ENCODE results near the gene AADACL3. TPM values are rescaled to one million over a fixed set of nuclear protein-coding genes. Genes with fewer than 3 reads are reported as not detected.

AADACL3 gene
- total and polyA plus RNA-seq, 9 of the 15 experiments (the other 6 are each of a cell fraction or from before 2014, with no cell fraction given) = not detected

- FAIRE-seq = no peak
These were observed 55.3 kb downstream of the AADACL3 start for GRCh38 chr1:12771186-12771585.

More at GRCh38 chr1:12771186-12771585, 55.3 kb downstream of the AADACL3 start:
- H3K4me2 ChIP-seq (ENCODE audit: insufficient read depth, low read length) = no peak overlapping the region
- no peaks in the 10 kb centered on the region for H3K9me1 ChIP-seq (ENCODE audit: control insufficient read depth, insufficient read depth, low read length)
- intact Hi-C loops (cut with micrococcal nuclease) (loop anchor here (10.0 kb wide), 3 partner anchors 106 to 646 kb away; no protein-coding TSS in a partner anchor), in situ Hi-C loops (cut with MboI) (loop anchor here (5.0 to 10.0 kb wide), 2 partner anchors 94 to 456 kb away; no protein-coding TSS in a partner anchor)
- ChIA-PET CTCF (ENCODE audit: low intra/inter-chr PET ratio) (no interaction called here), POLR2A (no interaction called here)
- H3K36me3 ChIP-seq (ENCODE audit: control insufficient read depth, insufficient read depth, low read length) = no peaks in the 10 kb centered on the region
- BruUV-seq (replicated peaks) = no TSS peak
- no peak overlapping the region for H3K4me3 ChIP-seq
- H2AFZ ChIP-seq (ENCODE audit: low read depth, low read length) = no peak overlapping the region
- 1% methylated on average over 5 of the region's 5 CpGs for WGBS (ENCODE audit: insufficient coverage, low coverage, missing lambda C conversion rate)
- H3K9me3 ChIP-seq (replicated peaks; ENCODE audit: control insufficient read depth, insufficient read depth, low read depth, low read length) = no peaks in the 10 kb centered on the region
- H3K27me3 ChIP-seq (ENCODE audit: control insufficient read depth in 2 of 2, insufficient read depth in 2 of 2, low read length in 2 of 2) = peaks cover 8 to 36% of the 10 kb centered on the region in 2 experiments; a peak in 3 of 5 replicates
- no peak for ATAC-seq
- no peak overlapping the region for H3K9ac ChIP-seq (ENCODE audit: insufficient read depth in 1 of 2, low read depth in 2 of 2, low read length in 2 of 2)
- no peaks in the 10 kb centered on the region for H3K4me1 ChIP-seq (replicated peaks in 1 of 2; ENCODE audit: control insufficient read depth in 2 of 2, insufficient read depth in 2 of 2, low read length in 2 of 2)
- DNase-seq (ENCODE audit: extremely low read depth in 1 of 4, low spot score in 3 of 4) = no peak
- H3K27ac ChIP-seq (ENCODE audit: extremely low read depth, low read depth, low read length) = no peak overlapping the region
- no peaks in the 10 kb centered on the region for H4K20me1 ChIP-seq (replicated peaks; ENCODE audit: control insufficient read depth, insufficient read depth, low read length)
- no peaks in the 10 kb centered on the region for H3K79me2 ChIP-seq (ENCODE audit: control insufficient read depth, insufficient read depth, low read length)
- TF ChIP-seq CHD1 (IDR thresholded peaks at IDR 0.05; ENCODE audit: low read length) (no peak), ZFPM2 (CRISPR knock-in tag; IDR thresholded peaks at IDR 0.05) (no peak), THRAP3 (IDR thresholded peaks at IDR 0.05; ENCODE audit: borderline replicate concordance) (no peak), E2F3 (CRISPR knock-in tag; IDR thresholded peaks at IDR 0.05) (no peak), HSF4 (CRISPR knock-in tag; IDR thresholded peaks at IDR 0.05; ENCODE audit: borderline replicate concordance) (no peak), NFXL1 (CRISPR knock-in tag; IDR thresholded peaks at IDR 0.05) (no peak), IRF9 (tag; IDR thresholded peaks at IDR 0.05) (no peak), THAP7 (CRISPR knock-in tag; IDR thresholded peaks at IDR 0.05) (no peak), RBM22 (IDR thresholded peaks at IDR 0.05; ENCODE audit: low read depth, low read length, poor library complexity, severe bottlenecking) (no peak), ZNF507 (tag; conservative IDR thresholded peaks at IDR 0.05) (no peak), TCF3 (CRISPR knock-in tag; IDR thresholded peaks at IDR 0.05) (no peak)
